ENCODE data around the gene TBC1D32.
"Not testable (repeated sequence)": the region's sequence is repeated elsewhere in the genome, so short reads cannot be mapped to it uniquely, and the experiment has no call there.

- TF ChIP-seq, protein P1, sequence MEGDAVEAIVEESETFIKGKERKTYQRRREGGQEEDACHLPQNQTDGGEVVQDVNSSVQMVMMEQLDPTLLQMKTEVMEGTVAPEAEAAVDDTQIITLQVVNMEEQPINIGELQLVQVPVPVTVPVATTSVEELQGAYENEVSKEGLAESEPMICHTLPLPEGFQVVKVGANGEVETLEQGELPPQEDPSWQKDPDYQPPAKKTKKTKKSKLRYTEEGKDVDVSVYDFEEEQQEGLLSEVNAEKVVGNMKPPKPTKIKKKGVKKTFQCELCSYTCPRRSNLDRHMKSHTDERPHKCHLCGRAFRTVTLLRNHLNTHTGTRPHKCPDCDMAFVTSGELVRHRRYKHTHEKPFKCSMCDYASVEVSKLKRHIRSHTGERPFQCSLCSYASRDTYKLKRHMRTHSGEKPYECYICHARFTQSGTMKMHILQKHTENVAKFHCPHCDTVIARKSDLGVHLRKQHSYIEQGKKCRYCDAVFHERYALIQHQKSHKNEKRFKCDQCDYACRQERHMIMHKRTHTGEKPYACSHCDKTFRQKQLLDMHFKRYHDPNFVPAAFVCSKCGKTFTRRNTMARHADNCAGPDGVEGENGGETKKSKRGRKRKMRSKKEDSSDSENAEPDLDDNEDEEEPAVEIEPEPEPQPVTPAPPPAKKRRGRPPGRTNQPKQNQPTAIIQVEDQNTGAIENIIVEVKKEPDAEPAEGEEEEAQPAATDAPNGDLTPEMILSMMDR (conservative IDR thresholded peaks at IDR 0.05): not testable (repeated sequence)
- not testable (repeated sequence) for TF ChIP-seq EZH2 (IDR thresholded peaks at IDR 0.05; ENCODE audit: low read depth)
Observed at GRCh38 chr6:121196042-121196441, 138.2 kb downstream of the TBC1D32 start.
